SH-SY5Y (cell line): ENCODE data around the gene LSM4.

Experiments
- GATA2 ChIP-seq: IDR thresholded peaks from 2 replicates; pipeline ENCODE4 v1.6.1; 2011; ENCODE audit warnings: mild to moderate bottlenecking, low read depth, low read length
- GATA3 ChIP-seq: IDR thresholded peaks from 2 replicates; pipeline ENCODE4 v1.6.1; 2011; ENCODE audit warnings: low read depth, mild to moderate bottlenecking, low read length, moderate library complexity

LSM4 gene

DNA sequence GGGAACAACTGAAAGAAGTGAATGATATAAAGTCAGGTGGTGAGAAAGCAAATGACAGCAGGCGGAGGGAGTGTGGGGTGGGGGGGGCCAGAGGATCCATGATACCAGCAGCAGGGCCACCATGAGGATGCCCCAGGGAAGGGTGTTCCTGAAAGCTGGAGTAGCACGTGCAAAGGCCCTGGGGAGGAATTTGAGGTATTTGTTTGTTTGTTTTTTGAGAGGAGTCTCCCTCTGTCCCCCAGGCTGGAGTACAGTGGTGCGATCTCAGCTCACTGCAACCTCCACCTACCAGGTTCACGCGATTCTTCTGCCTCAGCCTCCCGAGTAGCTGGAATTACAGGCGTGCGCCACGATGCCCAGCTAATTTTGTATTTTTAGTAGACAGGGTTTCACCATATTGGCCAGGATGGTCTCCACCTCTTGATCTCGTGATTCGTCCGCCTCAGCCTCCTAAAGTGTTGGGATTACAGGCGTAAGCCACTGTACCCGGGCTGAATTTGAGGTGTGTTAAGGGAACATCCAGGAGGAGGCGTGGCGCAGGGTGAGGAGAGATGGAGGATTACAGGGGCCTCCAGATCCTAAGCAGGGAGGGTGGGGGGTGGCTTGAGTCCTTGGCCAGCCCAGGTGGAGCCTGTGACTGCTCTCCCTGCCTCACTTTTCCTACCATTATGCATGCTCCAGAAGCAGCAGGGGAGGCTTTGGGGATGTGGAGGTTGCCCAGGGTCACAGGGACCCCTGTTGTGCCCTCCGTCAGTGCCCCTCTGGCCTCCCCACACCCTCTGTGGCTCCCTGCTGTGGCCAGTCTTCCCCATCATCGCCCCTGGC, 29.0 kb downstream of the LSM4 start:
- TF ChIP-seq GATA3, result no peak
- TF ChIP-seq GATA2, result no peak

DNA sequence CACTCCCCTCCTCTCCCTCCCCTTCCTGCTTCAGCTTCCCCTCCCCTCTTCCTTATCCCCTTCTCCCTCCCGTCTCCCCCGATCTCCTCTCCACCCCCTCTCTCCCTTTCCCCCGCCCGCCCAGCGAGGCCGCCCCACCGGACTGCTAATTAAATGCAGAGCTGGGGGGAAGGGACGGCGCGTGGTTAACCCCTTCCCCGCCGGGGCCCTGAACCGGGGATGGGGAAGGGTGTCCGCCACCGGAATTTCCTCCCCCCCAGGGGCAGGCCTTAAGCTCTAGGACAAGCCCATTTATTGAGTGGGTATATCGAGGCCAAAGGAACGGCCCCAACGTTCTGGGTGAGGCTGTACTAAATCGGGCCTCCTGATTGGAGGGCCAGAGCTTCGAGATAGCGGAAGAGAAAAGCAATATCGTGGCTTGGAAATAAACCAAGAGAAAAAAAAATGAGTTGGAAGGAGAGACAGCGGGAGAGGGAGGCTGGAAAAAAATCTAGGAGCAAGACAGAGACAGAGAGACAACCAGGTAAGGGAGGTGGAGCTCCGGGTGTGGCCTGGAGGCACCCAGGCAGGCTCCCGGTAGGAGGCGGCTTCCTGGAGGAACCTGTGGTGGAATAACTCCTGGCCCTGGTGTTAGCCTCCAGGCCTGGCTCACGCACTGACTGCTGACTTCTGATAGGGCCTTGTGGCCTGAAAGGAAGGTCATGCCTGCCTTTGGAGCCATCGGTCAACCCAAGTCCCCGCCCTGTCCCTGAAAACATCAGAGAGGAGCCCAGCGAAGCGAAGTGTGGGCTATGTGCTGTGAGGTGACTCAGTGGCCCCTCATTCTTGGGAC, 29.9 kb downstream of the LSM4 start:
- no peak for TF ChIP-seq GATA3
- no peak for TF ChIP-seq GATA2

DNA sequence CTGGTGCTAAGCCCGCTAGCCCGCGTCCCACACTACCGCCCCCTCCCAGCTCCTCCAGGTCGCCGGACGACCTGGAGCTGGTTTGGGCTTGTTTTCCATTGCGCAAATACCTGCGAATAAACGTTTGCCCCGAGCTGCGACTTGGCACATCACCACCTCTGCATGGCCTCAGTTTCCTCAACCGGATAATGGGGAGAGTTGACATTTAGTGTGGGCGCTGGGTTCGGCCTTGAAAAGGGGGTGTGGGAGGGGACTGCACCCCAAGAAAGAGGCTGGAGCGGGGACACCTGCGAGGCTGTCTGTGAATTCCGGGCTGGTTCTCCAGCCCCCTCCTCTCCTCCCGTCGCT, 30.4 kb downstream of the LSM4 start:
- no peak for TF ChIP-seq GATA2
- no peak for TF ChIP-seq GATA3

DNA sequence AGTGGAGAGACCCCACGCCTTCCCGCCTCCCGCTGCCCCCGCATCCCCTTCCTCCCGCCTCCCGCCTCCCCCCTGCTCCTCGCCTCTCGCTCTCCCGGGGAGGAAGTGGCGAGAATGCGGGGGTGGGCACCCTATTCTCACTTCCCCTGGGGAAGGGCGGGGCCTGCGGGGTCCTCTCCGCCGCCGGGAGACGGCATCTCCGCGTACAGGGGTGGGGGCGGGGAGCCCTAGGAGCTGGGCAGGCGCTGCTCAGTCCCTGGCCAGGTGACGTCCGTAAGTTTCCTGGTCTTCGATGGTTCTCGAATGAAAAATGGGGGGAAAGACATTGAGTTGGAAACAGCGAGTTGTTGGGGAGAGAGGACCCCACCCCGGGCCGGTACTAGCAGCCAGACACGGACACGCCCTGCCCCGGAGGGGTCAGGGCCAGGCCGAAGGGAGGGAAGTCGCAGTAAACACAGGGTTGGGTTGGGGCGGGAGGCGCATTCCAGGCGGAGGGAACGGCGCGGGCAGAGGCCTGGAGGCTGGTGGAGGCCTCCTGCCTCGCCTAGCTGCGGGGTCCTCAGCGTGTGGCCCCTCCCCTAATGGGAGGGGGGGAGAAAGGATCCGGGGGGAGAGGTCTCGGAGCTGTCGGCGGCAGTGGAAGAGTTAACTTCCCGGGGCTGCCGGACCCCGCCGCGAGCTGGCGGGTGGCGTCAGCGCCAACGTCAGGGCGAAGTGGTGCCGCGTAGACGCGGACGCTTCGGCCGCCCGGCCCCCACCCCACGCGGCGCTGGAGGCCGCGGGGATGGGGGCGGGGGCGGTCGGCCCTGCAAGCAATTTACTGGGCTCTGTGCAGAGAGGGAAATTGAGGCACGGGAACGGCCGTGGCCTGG, 31.1 kb downstream of the LSM4 start:
- TF ChIP-seq GATA3 (no peak), GATA2 (no peak)

DNA sequence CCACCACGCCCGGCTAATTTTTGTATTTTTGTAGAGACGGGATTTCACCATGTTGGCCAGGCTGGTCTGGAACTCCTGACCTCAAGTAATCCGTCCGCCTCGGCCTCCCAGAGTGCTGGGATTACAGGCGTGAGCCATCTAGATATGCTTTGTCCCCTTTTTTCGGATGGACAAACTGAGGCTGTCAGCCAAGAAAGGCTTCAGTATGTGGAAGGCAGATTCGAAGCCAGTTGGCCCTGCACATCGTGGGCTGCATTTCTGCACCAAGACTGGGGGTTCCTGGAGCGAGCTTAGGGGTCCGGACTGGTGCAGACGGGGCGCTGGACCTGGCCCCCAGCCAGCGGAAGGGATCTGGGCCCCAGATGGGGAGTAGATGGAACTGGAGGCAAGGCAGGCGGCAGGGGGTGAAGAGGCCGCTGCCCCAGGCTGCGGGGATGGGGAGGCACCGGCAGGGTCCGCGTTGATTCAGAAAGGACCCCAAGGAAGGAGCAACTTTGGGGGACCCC, 31.8 kb downstream of the LSM4 start:
- no peak for TF ChIP-seq GATA3
- TF ChIP-seq GATA2, result no peak

DNA sequence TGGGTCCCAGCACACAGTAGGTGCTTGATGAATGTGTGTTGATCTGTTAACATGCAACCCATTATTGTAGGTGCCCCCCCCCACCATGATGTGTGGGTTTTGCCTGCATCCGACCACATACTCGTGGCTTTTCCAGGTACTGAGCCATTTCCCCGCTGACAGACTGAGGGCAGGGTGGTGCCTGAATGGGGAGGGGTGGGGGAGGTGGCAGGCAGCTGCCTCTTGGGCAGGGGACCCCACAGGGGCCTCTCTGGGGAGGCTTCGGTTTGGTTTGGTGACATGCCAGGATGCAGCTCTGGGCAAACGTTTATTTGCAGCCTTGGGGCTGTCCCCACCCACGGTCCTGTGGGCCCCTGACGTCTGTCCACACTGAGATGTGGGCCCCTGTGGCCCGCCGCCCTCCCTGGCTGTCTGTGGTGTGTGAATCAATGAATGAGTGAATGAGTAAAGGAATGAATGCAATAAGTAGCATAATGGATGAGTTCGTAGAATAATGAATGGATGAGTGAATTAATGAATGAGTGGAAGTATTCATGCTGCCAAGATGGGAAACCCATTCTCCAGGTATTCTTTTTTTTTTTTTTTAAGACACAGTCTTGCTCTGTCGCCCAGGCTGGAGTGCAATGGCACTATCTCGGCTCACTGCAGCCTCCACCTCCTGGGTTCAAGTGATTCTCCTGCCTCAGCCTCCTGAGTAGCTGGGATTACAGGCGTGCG, 32.4 kb downstream of the LSM4 start:
- no peak for TF ChIP-seq GATA2
- TF ChIP-seq GATA3, result no peak

DNA sequence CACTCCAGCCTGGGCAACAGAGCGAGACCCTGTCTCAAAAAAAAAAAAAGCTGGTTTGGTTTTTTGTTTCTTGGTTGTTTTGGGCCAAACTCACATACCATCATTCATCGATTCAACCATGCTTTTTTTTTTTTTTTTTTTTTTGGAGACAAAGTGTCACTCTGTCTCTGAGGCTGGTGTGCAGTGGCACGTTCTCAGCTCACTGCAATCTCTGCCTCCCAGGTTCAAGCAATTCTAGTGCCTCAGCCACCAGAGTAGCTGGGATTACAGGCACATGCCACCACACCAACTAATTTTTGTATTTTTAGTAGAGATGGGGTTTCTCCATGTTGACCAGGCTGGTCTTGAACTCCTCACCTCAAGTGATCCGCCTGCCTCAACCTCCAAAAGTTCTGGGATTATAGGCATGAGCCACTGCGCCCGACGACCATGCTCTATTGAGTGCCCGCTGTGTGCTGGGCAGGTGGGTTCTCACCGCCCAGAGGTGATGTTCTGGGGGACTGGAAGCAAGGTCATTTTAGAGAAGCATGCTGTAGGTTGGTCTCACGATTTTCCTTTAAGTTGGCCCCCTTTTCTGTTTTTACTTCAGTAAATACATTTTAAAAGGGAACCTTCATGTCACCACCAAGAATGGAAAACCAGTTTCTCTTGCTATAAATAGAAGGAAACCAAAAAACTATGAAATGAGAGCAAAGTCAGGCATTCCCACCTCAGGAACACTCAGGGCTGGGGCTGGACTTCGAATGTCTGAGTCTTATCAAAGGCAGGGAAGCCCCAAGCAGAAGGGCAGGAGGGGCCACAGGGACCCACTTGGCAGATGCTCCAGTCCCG, 33.2 kb downstream of the LSM4 start:
- TF ChIP-seq GATA2 (no peak), GATA3 (no peak)

DNA sequence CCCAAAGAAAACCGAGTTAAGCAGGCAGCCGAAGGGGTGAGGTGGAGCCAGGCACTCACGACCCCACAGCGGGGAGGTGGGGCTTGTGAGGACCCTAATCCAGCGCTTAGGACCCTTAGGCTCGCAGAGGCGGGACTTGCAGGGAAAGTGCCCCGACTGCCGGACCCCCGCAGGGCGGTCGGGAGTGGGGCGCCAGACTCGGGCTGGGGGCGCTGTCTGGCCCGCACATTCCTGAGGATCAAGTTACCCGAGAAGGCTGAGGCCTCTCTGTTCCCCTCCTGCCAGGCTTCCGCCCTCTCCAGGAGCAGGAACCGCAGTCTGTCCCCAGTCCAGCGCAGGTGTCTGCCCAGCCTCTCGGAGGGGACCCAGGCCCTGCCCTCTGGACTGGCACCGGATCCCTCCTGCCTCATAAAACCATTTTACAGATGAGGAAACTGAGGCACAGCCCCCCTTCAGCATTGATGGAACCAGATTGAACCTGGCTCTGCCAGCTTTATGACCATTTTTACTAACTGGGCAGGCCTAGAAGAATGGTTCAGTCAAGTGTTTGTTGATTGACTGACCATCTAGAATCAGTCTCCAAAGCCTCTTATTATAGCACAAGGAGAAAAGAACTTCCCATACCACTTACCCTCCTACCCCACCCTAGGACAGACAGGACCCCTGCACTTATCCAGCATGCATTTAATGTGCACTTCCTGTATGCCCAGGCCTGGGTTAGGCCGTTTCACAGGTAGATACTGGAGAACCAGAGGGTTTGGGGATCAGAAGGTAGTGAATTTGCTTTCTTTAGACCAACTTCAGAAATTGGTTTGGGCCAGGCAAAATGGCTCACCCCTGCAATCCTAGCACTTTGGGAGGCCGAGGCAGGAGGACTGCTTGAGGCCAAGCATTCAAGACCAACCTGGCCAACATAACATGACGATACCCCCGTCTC, 34.8 kb downstream of the LSM4 start:
- TF ChIP-seq GATA2 (no peak), GATA3 (no peak)

DNA sequence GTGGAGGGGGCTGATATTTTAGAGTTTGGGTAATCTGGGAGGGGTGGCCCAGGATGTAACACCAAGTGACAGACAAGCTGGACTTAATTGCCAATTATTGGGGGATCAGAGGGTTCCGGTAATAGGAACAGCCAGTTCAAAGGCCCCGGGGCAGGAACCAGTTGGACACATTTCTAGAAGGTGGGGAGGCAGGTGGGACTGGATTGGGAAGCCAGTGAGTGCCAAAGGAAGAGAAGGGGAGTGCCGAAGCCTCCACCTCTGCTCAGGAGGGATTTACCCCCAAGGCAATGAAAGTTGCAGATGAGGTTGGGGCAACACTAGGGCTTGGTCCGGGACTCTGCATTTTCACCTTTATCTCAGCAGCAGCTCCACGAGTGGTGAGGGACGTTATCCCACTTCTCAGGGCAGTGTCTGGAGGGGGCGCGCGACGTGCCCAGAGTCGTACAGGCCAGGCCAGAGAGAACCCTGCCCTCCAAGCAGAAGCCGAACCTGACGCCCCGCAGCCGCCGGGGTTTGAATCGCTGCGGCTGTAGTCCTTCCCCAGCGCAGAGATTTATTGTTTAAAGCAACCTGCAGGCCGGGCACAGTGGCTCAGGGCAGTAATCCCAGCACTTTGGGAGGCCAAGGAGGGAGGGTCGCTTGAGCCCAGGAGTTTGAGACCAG, 35.8 kb downstream of the LSM4 start:
- TF ChIP-seq GATA3 (no peak), GATA2 (no peak)

DNA sequence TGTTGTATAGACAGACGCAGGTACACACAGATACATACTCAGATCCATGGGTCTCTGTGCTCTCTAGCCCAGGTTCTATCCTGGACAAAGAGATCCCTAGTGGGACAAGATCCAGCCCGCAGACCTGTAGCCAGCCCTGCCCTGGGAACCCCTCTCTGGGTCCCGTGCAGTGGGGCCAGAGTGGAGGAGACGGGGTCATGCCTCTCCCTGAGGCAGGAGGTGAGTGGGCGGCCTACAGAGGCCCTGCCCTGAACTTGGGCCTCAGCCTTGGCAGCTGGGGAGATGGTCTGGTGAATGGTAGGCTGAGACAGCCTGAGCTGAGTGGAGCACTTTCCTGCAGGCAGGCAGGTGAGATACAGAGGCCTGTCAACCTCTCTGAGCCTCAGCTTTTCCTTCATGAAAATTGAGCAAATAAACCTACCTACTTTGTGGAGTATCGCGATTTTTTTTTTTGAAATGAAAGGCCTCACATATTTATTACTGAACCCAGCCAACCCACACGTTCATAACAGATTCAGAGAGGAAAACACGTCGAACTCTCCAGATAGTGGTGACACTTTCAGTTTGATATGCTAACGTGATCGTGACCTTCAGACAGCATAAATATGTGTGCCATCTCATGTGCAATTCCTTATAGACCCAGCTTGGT, 38.0 kb downstream of the LSM4 start:
- TF ChIP-seq GATA3, result no peak
- TF ChIP-seq GATA2, result no peak

DNA sequence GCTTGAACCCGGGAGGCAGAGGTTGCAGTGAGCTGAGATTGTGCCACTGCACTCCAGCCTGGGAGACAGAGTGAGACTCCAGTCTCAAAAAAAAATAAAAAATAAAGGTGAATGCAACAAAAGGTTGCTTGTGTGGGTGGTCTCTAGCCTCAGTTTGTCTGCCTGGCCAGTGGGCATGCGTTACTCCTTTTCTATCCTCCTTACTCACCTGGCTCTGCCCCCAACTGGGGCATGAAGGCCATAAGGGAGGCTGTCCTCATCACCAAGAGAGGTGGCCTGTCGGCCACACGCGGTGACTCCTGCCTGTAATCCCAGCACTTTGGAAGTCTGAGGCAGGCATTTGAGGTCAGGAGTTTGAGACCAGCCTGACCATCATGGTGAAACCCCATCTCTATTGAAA, 39.5 kb downstream of the LSM4 start:
- TF ChIP-seq GATA2 (no peak), GATA3 (no peak)

DNA sequence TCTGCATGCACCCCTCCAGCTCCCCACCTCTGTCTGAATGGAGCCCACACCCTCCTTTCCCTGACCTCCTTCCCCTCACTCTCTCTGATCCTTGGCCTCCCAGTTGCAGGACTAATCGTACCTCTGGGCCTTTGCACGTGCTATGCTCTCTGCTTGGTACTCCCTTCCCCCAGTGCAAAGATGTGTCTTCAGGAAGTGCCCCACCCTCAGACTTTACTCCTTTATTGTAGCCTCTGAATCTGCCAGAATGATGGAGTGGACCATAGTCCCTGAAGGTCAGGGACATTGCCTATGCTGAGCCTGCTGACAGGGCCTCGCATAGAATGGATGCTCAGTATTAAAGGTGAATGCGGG, 40.1 kb downstream of the LSM4 start:
- TF ChIP-seq GATA2 (no peak), GATA3 (no peak)
